ENCODE data around the gene SLC39A5.

The SLC39A5 gene

GRCh38 chr12:56219840-56220239 lies 10.0 kb upstream of the SLC39A5 start:
- no peak for DNase-seq

DNA sequence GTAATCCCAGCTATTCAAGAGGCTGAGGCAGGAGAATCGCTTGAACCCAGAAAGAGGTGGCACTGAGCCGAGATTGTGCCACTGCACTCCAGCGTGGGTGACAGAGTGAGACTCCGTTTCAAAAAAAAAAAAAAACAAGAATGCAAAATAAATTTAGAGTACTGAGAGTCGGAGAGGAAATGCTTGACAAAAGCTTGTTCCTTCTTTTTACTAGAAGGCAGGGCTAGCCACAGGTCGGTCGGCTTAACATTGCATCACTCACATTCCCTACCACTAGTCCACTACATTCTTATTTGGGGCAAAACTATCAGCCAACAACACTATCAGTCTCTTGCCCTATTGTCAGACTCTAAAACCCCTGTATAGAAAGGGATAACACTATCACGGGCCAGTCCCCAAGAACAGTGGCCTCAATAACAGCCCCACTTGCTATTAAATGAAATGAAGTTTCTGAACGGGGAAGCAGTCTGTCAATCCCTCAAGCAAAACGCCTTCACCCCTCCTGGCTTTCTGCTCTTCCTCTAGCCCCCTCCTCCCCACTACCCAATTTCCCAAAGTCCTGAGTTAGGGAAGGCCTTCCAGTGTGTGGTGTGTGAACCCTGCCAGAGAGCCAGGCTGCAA lies 9.1 kb upstream of the SLC39A5 start:
- no peak for DNase-seq

GRCh38 chr12:56221232-56221756 lies 8.6 kb upstream of the SLC39A5 start:
- no peak for DNase-seq

- DNase-seq: peak; percentile 87
Observed at GRCh38 chr12:56221757-56222530, 7.9 kb upstream of the SLC39A5 start, which contains the start of gene RNF41. TSS of gene RNF41 (minus strand) at chr12:56221922. CDS start at chr12:56214047, 7,875 bp downstream.

DNA sequence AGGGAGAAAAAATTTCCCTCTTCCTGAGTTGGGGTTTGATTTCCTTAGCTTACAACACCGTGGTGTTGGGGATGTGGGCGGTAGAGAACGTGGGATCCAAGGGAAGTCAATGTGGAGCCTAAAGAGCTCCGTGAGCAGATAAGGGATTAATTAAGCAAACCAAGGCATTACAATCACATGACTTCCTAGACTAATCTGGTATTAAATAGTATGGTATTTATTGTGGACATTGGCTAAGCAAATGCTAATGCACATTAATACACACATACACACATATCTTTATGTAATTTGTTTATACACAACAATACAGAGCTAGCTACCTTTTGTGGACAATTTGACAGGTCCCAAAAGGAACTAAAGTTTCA lies 7.3 kb upstream of the SLC39A5 start:
- DNase-seq: no peak

GRCh38 chr12:56223571-56224101 lies 6.2 kb upstream of the SLC39A5 start:
- no peak for DNase-seq

GRCh38 chr12:56224102-56224701 lies 5.6 kb upstream of the SLC39A5 start, which contains the start of gene NABP2:
TSS of gene NABP2 (plus strand) at chr12:56224342. CDS start at chr12:56224857, 515 bp downstream.
- peak; percentile 92 for DNase-seq

DNA sequence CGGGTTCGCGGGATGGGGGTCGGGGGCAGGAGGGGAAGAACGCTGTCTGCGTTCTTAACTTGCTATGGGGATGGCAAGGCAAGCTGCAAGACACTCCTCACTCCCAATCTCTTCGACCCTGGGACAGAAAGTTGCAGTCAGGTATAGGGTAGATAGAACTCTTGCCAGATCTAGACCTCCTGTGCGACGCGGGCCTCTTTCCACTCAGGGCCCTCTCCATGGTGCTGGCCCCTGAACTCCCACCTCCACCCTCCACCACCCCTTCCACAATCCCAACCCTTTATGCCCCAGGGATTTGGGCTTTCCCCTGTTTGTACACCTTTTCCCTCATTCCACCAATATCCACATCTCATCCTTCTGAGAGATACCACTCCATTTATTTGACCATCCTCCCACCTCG lies 4.9 kb upstream of the SLC39A5 start:
- no peak for DNase-seq

DNA sequence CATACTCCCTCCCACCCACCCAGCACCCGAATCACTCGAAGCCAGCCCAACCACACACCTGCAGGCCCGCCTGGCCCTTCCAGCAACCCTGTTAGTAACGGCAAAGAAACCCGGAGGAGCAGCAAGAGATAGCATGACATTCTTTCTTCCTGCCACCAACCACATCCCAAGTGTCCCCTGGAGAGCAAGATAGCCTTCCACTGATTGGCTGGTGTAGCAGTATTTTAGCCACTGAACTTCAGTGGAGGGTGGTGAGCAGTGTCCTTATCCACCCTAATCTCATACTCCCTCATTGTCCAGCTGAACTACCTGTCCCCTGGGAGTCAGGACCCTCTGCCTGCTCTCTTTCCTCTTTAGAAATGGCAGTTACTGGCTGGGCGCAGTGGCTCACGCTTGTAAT lies 769 bp upstream of the SLC39A5 start:
- no peak for DNase-seq

GRCh38 chr12:56230432-56231183 lies 757 bp downstream of the SLC39A5 start:
- no peak for DNase-seq

DNA sequence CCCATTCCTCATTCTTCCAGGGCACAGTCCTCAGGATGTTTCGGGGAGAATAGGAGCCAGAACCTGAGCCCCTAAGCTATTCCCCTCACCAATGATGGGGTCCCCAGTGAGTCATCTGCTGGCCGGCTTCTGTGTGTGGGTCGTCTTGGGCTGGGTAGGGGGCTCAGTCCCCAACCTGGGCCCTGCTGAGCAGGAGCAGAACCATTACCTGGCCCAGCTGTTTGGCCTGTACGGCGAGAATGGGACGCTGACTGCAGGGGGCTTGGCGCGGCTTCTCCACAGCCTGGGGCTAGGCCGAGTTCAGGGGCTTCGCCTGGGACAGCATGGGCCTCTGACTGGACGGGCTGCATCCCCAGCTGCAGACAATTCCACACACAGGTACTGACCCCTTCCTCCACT lies 1.3 kb downstream of the SLC39A5 start:
- DNase-seq: no peak

- DNase-seq: no peak
Observed at GRCh38 chr12:56234746-56235436, 5.0 kb downstream of the SLC39A5 start.

DNA sequence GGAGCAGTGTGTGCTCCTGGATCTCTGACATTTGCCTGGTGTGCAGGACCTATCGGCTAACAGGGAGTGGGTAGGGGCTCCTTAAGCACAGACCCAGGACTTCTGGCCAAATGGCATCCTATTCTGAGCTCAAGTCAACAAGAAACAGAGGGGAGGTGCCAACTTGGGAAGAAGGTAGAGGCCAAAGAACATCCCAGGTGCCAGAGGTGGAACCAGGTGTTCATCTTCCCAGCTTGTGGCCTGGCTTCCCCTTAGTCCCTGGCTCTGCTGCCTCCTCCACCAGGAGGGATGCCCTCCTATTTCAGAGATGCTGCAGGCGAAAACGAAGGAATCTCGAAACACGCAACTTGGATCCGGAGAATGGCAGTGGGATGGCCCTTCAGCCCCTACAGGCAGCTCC lies 6.2 kb downstream of the SLC39A5 start:
- no peak for DNase-seq

DNA sequence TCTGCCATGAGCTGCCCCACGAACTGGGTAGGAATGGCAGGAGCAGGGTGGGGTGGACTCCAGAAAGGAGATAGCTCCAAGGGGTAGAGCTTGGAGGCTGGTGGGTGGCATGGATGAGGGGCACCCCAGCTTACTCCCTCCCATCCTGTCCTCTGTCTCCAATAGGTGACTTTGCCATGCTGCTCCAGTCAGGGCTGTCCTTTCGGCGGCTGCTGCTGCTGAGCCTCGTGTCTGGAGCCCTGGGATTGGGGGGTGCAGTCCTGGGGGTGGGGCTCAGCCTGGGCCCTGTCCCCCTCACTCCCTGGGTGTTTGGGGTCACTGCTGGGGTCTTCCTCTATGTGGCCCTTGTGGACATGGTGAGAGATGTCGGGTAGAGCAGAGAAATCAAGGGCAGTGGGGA lies 7.1 kb downstream of the SLC39A5 start:
- no peak for DNase-seq

- DNase-seq: no peak
Observed at GRCh38 chr12:56237552-56237951, 7.7 kb downstream of the SLC39A5 start.

DNA sequence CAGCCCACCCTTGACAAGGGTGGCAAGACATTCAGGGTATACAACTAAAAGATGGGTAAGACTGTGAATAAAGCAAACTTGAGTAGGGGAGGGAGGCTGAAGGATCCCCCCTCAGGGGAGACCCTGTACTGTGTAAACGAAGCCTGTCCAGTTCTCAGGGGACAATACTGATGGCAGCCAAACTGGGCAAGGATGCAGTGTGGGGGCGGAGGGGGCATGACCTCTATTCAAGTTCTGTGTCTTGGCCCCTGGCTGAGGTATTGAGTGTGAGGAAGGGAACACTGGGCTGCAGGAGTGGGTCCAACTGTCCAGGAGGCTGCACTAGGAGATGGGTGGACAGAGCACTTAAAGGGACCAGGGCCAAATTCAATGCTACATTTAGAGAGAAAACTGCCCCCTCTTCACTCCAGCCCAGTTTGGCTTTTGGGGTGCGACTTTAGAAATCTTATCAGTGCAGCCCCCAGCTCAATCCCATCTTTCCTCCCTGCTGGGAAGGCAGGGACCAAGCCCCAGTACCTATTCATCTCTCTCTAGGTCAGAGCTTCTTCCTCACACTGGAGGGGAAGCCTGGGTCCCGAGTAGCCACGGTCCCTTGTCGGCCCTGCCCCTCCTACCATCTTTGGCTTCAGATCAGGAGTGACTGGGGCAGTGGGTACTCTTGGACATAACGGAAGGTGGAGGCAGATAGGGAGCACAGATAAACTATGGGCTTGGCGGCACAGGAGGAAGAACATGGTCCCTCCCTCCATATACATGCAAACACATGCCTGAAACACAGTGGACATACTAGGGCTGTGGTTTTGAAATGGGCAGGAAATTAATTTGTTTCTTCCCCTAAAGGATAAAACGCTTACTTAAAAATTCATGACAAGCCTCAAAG lies 11.8 kb downstream of the SLC39A5 start:
- no peak for DNase-seq

DNA sequence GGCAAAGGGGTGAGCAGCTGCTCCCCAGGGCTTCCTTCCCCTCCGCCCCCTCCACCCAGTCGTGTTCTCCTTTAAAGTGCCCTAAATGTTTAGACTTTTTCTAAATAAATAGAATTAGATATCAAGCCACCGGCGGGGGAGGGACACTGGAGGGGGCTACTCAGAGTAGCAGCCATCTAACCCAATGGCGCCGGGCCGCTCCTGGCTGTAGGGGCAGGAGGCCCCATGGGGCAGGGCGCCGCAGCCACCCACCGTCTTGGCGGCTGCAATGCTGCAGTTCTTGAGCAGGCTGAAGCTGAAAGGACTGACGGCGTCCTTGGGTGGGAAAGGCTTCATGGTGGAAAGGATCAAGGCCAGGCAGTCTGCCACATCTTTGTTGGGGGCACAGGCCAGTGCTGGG lies 13.1 kb downstream of the SLC39A5 start:
- DNase-seq: no peak

DNA sequence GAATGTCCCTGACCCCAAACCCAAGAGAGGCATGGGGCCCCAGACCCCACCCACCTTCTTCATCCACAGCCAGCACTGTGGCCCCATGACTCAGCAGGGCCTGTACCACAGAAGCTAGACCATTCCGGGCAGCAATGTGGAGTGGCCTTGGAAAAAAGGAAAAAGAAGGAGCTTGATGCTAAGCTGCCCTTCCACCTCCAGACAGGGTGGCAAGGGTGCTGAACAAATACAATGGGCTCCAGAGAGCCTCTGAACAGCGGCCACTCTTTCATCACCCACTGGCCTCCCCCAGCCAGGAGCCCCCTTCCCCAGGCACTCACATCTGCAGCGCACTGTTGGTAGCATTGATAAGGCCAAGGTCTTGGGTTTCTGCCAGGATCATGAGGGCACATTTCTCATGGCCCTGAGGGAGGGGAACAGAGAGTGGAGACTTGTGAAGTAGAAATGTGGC lies 13.9 kb downstream of the SLC39A5 start:
- DNase-seq: no peak

- DNase-seq: no peak
Observed at GRCh38 chr12:56244494-56244893, 14.6 kb downstream of the SLC39A5 start.

- DNase-seq: no peak
Observed at GRCh38 chr12:56247923-56248322, 18.1 kb downstream of the SLC39A5 start.

DNA sequence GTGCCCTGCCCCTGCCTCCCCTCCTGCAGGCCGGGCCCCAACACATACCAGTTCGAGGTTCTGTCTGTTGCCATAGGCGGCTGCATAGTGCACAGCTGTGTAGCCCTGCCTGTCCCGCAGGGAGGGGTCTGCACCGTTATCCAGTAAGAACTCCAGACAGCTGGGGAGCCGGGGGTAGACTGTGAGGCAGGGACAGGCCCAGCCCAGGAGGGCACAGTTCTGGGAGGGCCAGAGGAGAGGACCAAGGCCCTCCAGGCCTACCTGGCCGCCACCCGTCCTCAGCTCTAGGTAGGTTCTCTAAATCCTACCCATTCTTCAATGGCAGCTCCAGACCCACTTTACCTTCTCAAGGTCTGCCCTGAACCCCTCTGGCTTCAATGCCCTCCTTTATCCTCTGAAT lies 18.9 kb downstream of the SLC39A5 start:
- no peak for DNase-seq
